Superior temporal gyrus (tissue), 1 donor: ENCODE data around the gene COL4A2.

Experiments
- DNase-seq: peaks from one replicate; pipeline ENCODE4 v3.0.0-alpha.2; 2016; ENCODE audit errors: extremely low spot score

COL4A2 gene

DNA sequence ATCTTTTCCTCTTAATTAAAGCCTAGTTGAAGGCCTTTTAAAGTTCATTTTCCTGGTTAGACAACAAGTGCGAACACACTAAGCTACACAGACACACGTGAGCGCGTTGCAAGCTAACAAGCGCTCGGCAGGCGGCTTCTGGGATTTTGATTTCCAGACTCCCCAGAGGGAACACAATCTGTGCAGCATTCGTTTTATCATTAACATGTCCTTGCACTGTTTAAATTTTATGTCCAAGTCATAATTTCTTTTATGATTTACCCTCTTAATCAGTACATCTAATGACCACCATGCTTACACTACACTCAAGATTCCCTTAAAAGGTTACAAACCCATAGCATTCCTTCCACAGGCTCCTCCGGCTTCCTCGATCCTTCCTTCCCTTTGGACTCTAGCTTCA is 16.9 kb upstream of the COL4A2 start:
- DNase-seq, result no peak

DNA sequence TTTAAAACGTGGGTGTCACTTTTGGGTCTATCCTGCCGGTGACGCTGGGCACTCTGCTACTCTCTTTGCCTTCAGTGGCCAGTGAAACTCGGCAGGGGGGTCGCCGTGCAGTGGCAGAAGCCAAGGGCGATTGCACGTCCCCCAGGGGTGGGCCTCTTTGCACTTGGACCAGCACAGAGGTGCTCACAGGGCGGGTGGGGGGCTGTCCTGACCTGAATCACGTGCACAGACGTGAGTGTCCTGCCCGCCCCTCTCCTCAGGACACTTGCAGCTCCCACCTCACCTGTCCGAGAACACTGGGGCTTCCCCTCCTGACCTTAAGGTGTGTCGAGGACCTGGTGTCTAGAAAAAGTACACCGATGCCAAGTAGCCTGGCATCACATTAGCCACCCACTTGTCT is 16.3 kb upstream of the COL4A2 start:
- no peak for DNase-seq

DNA sequence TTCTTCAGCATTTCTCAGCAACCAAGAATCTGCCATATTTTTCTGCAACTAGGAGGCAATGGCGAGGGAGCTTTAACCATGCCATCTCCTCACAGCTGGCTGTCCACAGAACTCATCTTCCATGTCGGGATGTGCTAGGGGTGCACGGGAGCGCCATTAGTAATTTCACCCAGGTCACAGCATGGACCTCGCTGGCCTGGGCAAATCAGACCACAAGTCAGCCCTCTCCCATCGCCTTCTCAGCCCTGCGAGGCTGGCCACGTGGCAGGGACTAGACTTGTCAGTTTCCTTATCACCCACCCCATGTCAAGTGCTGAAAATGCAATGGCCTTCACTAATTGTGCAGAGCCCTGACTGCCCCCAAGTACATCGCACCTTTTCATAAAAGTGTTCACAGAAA is 15.8 kb upstream of the COL4A2 start:
- no peak for DNase-seq

DNA sequence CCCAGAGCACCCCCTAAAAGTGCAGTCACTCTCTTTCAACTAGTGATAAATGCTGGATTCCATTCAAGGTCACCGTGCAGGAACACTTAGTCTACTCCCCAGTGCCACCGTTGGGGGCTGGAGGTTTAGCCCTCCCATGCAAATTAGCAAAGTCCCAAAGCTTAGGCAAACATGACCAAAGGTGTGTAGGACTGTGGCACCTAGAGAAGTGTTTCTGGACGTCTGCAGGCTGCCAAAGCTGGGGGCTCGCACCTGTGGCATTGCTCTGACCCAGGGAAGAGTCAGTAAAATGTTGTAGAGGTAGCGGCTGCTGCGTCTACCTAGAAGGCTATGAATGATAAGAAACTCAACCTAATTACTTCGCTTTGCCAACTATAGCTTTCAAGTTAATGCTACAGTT is 14.0 kb upstream of the COL4A2 start:
- DNase-seq, result no peak

DNA sequence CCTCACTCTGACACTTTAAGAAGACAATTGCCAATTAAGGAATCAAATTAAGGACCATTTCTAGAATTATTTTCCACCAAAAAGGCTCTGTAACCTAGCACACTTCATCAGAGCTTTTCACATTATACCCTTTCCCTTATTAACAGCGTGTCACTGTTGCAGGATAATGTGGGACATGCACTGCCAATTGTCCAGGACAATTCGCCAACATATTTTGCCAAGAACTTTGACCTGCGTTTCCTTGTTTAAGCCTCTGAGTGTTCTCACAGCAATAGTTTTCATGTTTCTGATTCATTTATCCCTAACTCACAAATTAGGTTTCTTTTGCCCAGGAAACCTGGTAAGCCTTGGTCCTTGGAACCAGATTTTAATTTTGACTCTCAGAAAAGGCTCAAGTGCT is 13.4 kb upstream of the COL4A2 start:
- DNase-seq, result no peak

DNA sequence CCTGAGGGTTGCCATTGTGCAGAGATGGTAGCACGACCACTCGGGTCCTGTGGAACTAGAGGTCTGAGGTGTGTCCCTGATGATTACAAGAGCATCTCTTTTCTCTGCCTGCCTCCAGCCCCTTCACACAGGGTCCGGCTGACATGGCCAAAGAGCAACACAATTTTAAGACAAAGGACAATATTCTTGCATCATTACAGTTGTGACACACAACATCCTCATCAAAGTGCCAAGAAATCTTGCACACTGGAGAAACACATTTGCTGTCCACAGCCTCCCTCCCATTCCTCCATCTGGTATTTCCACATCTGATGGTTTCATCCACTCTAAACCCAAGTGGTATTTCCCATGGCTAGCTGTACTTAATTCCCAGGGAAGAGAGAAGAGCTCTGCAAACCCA is 12.9 kb upstream of the COL4A2 start:
- DNase-seq, result no peak

DNA sequence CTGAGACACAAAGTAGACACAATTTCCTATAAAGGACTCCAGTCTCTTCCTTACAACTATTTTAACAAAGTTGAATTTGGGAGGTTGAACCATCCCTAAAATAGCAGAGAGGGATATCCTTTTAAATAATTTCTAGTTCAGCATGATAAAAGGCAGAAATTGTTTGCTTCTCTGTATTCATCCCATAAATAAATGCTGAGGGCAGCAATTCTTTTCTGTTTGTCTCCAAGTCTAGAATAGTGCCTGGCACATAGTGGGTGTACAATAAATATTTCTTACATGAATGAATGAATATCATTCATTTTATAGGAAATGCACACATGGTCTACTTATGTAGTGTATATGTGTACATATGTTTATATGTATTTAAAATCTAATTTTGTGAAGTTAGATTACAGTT is 12.5 kb upstream of the COL4A2 start:
- DNase-seq, result no peak

DNA sequence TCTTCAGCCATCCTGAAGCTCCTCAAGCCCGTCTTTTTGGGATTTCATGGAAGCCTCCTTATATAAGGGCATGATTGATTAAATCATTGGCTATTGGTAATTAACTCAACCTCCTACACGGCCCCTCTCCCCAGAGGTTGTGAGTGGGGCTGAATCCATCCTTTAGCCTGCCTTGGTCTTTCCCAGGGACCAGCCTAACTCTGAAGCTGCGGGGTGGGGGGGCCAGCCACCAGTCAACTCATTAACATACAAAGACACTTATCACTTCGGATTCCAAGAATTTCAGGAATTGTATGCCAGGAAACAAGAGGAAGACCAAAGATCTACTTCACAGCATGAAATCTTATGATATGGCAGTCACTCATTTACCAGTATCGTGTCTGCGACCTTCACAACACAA is 10.1 kb upstream of the COL4A2 start:
- DNase-seq, result no peak

DNA sequence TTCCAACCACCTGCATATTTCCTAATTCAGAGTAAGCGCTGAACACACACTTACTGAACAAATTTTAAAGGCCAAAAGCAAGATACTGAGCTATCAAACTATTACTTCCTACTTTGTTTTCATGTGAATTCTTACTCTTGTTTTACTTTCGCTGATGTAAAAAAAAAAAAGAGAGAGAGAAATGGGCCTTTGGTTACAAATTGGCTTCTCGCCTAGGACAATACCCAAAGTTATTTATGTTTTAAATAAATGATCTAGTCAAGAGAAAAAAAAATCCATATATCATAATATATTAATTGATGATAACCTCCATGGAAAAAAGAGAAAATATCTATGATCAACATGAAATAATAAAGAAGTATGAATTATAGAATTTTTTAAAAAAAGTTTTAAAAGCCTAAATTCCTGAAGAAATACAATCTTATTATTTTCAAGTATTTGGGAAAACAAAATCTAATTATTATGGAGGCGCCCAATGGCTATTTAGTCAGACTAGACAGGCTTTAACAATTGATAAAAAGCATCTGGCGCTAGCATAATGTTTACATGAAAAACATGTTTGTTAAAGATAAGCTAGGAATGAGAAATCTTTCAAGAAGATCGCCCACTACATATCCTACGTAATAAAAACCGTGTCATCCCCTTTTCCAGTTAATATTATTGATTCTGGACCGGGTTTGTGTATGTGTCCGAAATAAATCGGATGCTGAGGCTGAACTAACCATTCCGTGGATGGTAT is 9.1 kb upstream of the COL4A2 start:
- no peak for DNase-seq

DNA sequence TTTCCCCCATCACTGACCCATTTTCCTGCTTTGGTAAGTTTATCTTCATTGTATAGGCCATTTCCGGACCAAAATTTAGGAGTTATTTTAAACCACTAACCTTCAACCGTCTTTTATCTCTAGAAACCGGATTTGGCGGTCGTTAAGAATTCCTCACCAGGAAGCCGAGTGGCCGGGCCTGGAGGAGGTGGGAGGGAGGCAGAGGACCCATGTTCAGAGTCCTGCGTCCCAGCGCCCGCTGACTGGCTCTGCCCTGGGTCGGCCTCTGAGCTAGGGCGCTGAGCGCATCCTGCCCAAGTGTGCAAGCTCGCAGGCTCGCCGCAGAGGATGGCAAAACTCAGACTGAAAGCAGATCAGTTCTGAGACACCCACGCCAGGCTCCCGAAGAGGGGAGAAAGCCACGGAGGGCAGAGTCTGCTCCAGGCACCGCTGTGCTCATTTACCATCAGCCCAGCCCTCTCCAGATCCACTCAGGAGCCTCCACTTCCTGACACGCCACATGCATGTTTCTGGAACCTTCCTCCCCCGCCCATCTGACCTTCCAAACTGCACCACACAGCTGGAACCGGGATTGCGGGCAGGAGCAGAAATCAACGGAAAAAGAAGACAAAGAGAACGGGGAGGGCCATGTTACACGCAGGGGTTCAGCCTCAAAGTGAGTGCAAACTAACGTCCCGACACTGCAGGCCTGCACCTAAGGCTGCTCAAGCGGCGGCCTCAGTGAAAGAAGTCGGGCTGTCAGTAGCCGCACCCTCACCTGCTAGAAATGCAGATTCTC is 8.4 kb upstream of the COL4A2 start:
- DNase-seq, result no peak

DNA sequence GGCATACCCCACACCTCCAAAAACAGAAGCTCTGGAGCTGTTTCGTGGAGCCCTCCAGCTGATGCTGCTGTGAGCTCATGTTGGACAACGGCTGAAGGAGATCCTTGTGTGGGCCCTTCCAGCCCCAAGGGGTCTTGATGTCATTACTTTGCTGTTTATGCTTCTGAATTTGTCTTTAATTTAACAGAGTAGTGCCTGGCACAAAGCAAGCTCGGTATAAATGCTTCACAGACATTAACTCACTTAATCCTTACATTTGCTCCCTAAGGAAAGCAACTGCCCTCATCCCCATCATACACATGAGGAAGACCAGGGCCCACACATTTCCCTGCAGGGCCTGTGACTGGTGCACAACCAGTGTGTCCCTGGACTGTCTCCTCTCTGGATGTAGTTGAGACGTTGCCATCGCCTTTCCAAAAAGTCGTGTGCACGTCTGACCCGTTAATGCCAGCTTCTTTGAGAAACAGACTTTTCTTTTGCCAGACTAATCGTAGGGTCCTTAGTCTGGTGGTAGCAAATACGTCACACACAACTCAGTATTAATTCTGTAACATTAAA is 7.7 kb upstream of the COL4A2 start:
- no peak for DNase-seq

DNA sequence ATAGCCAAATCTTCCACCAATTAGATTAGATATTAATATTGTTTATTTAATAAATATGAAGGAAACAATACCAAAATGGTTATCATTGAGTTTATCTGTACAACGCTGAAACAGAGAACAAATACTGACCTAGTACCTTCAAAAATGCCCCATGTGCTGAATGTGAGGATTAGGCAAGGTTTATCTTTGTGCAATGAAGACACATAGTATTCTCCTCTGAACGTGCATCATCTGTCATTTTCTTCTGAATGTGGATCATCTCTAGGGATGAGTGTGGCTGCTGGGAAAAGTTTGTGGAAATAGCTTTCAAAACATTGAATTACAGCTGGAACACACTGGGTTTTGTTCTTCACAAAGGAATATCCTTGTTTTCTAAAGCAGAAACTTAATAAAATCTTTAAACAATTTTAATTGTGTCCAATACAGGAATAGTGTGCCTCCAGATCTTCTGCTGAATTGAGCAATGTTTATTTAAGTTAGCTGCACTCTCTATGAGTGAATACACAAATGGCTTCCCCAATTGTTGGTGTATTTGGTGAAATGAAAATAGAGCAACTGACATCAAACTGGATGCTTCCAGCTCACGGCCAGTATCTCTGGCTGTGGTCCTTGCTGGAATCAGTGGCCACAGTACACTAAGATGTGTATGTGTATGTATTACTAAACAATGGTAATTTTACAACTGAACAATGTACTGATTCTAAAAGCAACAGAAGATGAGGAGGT is 6.8 kb upstream of the COL4A2 start:
- DNase-seq, result no peak

DNA sequence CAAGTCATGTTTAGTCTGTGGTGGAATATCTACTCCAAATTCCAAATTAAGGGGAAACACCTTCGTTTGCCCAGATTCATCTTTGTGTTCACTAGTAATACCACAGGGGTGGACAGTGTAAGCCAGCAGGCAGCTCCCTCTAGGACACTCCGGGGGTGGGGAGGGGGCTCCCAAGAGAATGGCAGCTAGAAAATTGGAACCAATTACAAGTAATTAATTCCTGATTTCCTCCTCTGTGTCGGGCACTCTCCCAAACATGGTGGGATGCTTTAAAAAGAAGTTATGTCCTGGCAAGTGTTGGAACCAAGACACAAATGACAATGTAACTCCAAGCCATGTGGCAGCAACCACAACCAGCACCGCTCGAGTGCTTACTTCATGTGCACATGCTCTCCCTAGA is 6.0 kb upstream of the COL4A2 start:
- DNase-seq, result no peak

DNA sequence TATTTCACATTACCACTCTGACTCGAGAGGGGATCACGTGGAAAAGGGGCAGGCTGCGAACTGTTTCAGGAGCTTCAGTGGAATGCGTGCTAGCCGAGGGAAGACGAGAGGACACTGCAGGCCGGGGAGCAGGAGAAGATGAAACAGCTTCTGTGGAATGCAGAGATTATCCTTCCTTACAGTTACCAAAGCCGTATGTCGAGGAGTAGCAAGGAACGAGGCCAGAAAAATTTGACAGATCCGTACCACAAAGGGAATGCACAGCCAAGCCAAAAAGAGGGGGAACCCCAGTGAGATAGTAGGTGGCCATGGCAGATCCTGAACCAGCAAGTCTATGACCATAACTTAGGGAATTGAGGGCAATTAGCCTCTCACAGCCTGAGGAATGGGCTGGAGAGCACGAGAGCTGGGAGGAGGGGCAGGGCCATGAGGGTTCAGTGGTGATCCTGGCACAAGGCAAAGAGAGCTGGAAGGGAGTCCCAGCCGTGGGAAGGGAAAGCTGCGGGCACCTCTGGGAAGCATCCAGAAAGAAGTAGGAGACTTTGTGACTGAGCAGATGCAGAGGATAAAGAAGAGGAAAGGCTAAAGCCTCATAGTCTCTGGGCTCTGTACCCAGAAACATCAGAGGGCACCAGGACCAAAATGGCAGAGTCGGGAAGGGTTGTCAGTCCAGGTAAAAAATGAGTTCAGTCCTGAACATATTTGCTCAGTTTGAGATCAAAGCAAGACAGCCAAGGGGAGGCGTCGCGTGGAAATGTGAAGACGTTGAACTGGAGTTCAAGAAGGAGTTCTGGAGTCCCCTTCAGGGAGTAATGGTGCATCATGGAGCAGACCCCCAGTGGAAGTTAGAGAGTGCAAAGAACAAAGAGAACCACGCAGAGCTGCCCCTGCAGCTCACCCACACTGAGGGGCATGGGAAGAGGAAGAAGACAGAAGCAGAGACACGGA is 5.2 kb upstream of the COL4A2 start:
- DNase-seq, result no peak

DNA sequence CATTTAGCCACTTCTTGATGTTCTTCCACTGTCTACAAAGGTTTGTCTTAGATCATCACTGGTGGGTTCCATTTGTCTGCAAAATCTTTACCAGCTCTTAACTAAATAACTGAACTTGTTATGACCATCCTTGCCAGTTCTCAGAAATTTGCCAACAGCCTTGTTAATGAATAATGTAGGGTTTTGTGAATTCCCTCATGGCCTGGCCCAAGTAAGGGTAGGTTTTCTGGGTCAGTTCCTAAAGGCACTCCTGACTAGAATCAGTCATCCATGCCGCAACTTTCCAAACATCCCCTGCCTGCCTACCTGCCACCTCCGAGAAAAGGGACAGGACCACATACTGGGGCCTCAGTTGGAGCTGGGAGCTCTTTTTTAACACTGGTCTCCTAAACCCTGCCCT is 4.1 kb upstream of the COL4A2 start:
- DNase-seq, result no peak

DNA sequence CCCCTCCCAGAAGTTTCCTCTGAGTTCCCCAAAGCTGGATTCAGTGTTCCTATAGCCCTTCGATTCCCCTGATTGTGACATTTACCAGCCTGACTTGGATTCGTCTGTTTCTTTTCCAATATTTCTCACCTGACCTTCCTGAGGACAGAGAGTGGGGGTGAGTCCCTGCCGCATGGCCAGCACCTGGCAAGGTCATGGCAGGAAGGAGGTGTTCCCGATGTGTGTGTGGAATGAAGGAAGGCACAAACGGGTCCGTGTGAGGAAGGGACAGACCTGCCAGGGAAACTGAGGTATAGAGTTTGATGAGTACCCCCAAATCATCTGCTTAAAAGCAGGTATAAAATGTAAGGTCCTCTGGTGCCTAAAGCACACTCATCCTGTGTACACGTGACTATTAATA is 3.4 kb upstream of the COL4A2 start:
- no peak for DNase-seq

DNA sequence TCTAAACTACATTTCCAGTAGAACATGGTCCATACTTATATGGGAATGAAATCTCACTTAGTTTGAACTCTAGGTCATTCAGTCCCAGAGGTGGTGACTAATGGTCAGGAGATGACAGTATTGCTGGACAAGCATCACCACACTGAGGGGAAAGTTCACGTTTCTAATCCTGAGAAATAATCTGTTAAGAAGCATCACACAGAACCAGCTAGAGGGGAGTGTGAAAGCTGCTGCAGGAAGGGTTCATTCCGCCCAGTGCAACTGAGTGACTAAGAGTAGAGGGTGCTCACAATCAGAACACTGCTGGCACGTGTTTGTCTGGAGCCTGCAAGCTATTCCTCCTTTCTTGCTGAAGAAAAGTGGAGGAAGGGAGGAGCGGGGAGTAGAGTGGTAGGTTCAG is 2.8 kb upstream of the COL4A2 start:
- no peak for DNase-seq

DNA sequence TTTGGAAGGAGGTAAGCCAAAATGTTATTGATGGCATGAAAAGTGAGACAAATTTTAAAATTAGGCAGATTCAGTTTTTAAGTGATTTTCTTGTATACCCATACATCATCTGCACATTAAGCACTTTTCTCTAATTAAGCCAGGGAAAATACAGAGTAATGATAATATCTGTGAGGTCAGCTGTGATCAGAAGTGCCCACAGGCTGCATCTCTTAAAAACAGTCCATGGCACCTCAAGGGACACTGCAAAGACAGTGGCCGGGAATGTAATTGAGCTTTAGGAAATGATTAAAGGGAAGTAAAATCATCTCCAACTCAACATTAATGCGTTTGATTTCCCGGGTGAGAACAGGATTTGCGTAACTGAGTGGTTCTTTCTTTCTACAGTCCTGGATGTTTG is 2.1 kb upstream of the COL4A2 start:
- DNase-seq, result no peak

DNA sequence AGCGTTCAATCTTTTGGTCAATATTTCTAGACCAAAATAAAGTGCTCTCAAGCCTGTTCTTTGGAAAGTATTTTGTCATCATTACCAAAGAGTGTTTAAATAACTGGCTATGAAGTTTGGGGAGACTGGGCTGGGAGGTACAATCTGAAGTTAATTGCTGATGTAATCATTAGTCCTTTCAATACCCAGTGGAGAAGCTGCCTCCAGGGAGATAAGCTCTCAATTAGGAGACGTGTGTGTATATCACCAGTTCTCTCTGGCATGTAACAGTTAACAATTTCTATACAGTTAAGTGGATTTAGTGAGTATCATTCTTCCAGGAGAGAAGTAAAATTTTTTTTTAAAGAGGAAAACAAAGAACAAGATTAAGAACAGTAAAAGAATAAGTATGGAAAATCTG is 1.5 kb upstream of the COL4A2 start:
- no peak for DNase-seq

DNA sequence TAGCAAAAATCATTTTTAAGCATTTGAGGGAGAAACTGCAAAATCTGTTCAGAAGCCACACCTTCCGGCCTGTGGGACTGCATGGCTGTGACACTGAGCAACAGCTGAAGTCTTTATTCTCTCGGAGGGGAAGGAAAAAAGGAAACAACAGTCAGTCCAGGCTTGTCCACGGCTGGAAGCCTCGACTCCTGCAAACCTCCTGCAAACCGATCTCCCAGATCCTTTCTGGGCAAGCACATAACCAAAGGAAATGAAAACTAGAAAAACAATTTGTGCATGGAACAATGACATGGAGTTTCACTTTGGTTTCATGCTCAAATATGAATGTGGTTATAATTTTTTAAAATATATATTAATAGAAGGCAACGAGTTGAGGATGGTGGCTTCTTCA is 1.1 kb upstream of the COL4A2 start:
- DNase-seq, result peak; percentile 20

DNA sequence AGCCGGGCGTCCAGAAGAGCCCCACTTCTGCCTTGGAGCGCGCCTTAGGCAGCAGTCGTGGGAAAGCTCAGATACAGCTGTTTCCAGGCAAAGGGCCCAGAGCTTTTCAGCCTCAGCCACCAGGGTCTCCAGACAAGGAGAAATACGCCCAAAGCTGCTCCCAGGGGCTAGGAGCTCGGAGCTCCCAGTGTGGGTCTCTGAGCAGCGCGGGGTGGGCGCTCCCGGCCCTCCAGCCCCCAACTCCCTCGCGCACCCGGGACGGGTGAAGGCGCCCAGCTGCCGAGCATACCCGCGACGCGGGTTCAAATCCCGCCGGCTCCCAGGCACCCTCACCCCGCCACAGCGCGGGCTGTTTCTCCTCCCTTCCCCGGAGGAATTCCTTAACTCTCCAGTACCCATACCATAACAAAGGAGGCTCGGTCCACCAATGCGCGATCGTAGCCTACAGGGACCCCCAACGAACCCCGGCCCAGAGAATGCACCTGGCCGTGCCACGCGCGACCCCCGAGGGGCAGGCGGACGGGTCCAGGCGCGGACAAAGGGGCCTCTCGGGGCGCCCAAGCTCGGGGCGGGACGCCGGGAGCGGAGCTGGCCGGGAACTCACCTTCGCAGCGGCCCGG is 634 bp upstream of the COL4A2 start:
- no peak for DNase-seq
